Neural cell (in vitro differentiated cells): ENCODE data around the gene CEACAM21. TPM values are rescaled to one million over a fixed set of nuclear protein-coding genes. Genes with fewer than 3 reads are reported as not detected.

Experiments used
- H2AFZ ChIP-seq: fragments of 200-600, 300-800 bp; sonication (generic), shearing (Covaris generic); 2 replicates; pipeline ENCODE4 v1.6.0; 2014; ENCODE audit warnings: low read depth, mild to moderate bottlenecking, antibody characterized with exemption, low read length, moderate library complexity
- H3F3A ChIP-seq: fragments of 200-600 bp; shearing (Covaris generic); 2 replicates; pipeline ENCODE4 v1.6.1; 2016; ENCODE audit warnings: mild to moderate bottlenecking, moderate library complexity, mixed read lengths, antibody characterized with exemption, low read length; ENCODE audit not compliant: insufficient read depth, poor library complexity, severe bottlenecking
- H3K27ac ChIP-seq: fragments of 200-600, 300-800 bp; sonication (generic), shearing (Covaris generic); 2 replicates; pipeline ENCODE4 v1.5.1; 2014; ENCODE audit warnings: mild to moderate bottlenecking, low read length, moderate library complexity
- H3K27me3 ChIP-seq: fragments of 300-800, 200-600 bp; sonication (generic), shearing (Covaris generic); 2 replicates; pipeline ENCODE4 v1.6.0; 2014; ENCODE audit warnings: mild to moderate bottlenecking, low read depth, low read length, moderate library complexity; ENCODE audit not compliant: insufficient read depth
- H3K36me3 ChIP-seq: fragments of 300-800, 200-600 bp; sonication (generic), shearing (Covaris generic); 2 replicates; pipeline ENCODE4 v1.5.1; 2014; ENCODE audit warnings: mild to moderate bottlenecking, antibody characterized with exemption, low read length, moderate library complexity; ENCODE audit not compliant: insufficient read depth
- H3K4me2 ChIP-seq: fragments of 300-800, 200-600 bp; sonication (generic), shearing (Covaris generic); 2 replicates; pipeline ENCODE4 v1.6.0; 2014; ENCODE audit warnings: mild to moderate bottlenecking, low read length
- H3K4me3 ChIP-seq: fragments of 300-800, 200-600 bp; sonication (generic), shearing (Covaris generic); 2 replicates; pipeline ENCODE4 v1.5.1; 2014; ENCODE audit warnings: mild to moderate bottlenecking, low read length, moderate library complexity
- H3K79me2 ChIP-seq: fragments of 200-600 bp; shearing (Covaris generic); replicated peaks from 2 replicates; pipeline ENCODE4 v1.6.0; 2014; ENCODE audit warnings: mild to moderate bottlenecking, low read length, moderate library complexity; ENCODE audit not compliant: insufficient read depth
- H3K9ac ChIP-seq: fragments of 300-800, 200-600 bp; sonication (generic), shearing (Covaris generic); 2 replicates; pipeline ENCODE4 v1.6.1; 2016; ENCODE audit warnings: mild to moderate bottlenecking, low read length, mixed read lengths
- H3K9me2 ChIP-seq: fragments of 200-600 bp; shearing (Covaris generic); 2 replicates; pipeline ENCODE4 v1.6.1; 2016; ENCODE audit warnings: mild to moderate bottlenecking, low read length, mixed read lengths; ENCODE audit not compliant: insufficient read depth
- H3K9me3 ChIP-seq: fragments of 200-600, 300-800 bp; sonication (generic), shearing (Covaris generic); 2 replicates; pipeline ENCODE4 v1.6.1; 2016; ENCODE audit warnings: mild to moderate bottlenecking, mixed run types, low read length, moderate library complexity, mixed read lengths
- H4K20me1 ChIP-seq: fragments of 200-600 bp; shearing (Covaris generic); 2 replicates; pipeline ENCODE4 v1.6.1; 2016; ENCODE audit warnings: mild to moderate bottlenecking, mixed run types; ENCODE audit not compliant: insufficient read depth
- EP300 ChIP-seq: fragments of 450-650 bp; conservative IDR thresholded peaks from 2 replicates; pipeline ENCODE4 v1.6.1; 2014; ENCODE audit warnings: antibody characterized with exemption, mild to moderate bottlenecking, moderate library complexity; ENCODE audit not compliant: poor library complexity, severe bottlenecking
- EZH2 ChIP-seq: fragments of 200-600, 300-800 bp; shearing (Covaris generic), sonication (generic); IDR thresholded peaks from 2 replicates; pipeline ENCODE4 v1.6.1; 2014; ENCODE audit warnings: antibody characterized with exemption, low read length, borderline replicate concordance, mild to moderate bottlenecking; ENCODE audit not compliant: insufficient read depth, poor library complexity, severe bottlenecking
- MXI1 ChIP-seq: fragments of 450-650 bp; conservative IDR thresholded peaks from 2 replicates; pipeline ENCODE4 v1.6.1; 2014; ENCODE audit warnings: antibody characterized with exemption, mild to moderate bottlenecking; ENCODE audit not compliant: poor library complexity, severe bottlenecking
- POLR2AphosphoS5 ChIP-seq: IDR thresholded peaks from 2 replicates; pipeline ENCODE4 v1.6.1; 2012
- RAD21 ChIP-seq: fragments of 450-650 bp; conservative IDR thresholded peaks from 2 replicates; pipeline ENCODE4 v1.6.1; 2014; ENCODE audit warnings: antibody characterized with exemption, mild to moderate bottlenecking, moderate library complexity
- SMC3 ChIP-seq: fragments of 450-650 bp; conservative IDR thresholded peaks from 2 replicates; pipeline ENCODE4 v1.6.1; 2014; ENCODE audit warnings: antibody characterized with exemption, mild to moderate bottlenecking, moderate library complexity; ENCODE audit not compliant: poor library complexity
- TAF1 ChIP-seq: IDR thresholded peaks from 2 replicates; pipeline ENCODE4 v1.6.1; 2012; ENCODE audit warnings: low read depth
- polyA plus RNA-seq: library from polyadenylated mRNA; depleted of rRNA; stranded (reverse); fragments of >200 nt; gene quantifications from 2 replicates; pipeline ENCODE4 v1.2.3, GENCODE V29; 2014
- TF ChIP-seq, protein P1 (sequence below): IDR thresholded peaks from 2 replicates; pipeline ENCODE4 v1.6.1; 2012; ENCODE audit warnings: borderline replicate concordance
- TF ChIP-seq, protein P2 (sequence below): fragments of 450-650 bp; IDR thresholded peaks from 2 replicates; pipeline ENCODE4 v1.5.1; 2014; ENCODE audit warnings: antibody characterized with exemption, mild to moderate bottlenecking, moderate library complexity; ENCODE audit not compliant: poor library complexity, severe bottlenecking

CEACAM21 gene
- polyA plus RNA-seq, 1 donor from 2014 or later: 2.9 TPM

DNA sequence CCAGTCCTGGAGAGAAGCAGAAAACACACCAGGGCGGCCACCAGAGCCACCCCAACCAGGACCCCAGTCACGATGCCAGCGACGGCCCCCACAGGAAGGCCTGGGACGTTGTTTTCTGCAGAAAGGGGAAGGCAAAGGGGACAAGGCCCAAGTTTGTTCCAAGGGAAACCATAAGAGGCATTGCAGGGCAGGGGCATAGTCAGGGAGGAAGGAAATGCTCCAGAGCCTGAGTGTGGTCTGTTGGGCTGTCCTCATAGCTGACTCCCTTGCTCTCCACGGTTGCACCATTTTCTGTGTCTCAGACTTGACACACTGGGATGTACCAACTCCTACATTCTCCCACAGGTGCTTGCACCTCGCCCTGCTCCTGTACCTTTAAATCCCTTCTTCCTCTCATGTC lies 45.7 kb downstream of the CEACAM21 start:
- H3K4me3 ChIP-seq: no peak overlapping the region
- no peak overlapping the region for H2AFZ ChIP-seq
- no peak overlapping the region for H3K9ac ChIP-seq
- no peaks in the 10 kb centered on the region for H3K27me3 ChIP-seq
- H3K27ac ChIP-seq: no peak overlapping the region
- TF ChIP-seq EZH2 (no peak), MXI1 (no peak), POLR2AphosphoS5 (no peak), RAD21 (no peak), SMC3 (no peak)
- TF ChIP-seq, protein P1, sequence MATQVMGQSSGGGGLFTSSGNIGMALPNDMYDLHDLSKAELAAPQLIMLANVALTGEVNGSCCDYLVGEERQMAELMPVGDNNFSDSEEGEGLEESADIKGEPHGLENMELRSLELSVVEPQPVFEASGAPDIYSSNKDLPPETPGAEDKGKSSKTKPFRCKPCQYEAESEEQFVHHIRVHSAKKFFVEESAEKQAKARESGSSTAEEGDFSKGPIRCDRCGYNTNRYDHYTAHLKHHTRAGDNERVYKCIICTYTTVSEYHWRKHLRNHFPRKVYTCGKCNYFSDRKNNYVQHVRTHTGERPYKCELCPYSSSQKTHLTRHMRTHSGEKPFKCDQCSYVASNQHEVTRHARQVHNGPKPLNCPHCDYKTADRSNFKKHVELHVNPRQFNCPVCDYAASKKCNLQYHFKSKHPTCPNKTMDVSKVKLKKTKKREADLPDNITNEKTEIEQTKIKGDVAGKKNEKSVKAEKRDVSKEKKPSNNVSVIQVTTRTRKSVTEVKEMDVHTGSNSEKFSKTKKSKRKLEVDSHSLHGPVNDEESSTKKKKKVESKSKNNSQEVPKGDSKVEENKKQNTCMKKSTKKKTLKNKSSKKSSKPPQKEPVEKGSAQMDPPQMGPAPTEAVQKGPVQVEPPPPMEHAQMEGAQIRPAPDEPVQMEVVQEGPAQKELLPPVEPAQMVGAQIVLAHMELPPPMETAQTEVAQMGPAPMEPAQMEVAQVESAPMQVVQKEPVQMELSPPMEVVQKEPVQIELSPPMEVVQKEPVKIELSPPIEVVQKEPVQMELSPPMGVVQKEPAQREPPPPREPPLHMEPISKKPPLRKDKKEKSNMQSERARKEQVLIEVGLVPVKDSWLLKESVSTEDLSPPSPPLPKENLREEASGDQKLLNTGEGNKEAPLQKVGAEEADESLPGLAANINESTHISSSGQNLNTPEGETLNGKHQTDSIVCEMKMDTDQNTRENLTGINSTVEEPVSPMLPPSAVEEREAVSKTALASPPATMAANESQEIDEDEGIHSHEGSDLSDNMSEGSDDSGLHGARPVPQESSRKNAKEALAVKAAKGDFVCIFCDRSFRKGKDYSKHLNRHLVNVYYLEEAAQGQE: no peak
- H3K4me2 ChIP-seq: no peak overlapping the region
- no peaks in the 10 kb centered on the region for H3K36me3 ChIP-seq
- no peaks in the 10 kb centered on the region for H4K20me1 ChIP-seq
- no peaks in the 10 kb centered on the region for H3K9me3 ChIP-seq
- H3K9me2 ChIP-seq: no peaks in the 10 kb centered on the region
- no peaks in the 10 kb centered on the region for H3F3A ChIP-seq
- no peaks in the 10 kb centered on the region for H3K79me2 ChIP-seq

DNA sequence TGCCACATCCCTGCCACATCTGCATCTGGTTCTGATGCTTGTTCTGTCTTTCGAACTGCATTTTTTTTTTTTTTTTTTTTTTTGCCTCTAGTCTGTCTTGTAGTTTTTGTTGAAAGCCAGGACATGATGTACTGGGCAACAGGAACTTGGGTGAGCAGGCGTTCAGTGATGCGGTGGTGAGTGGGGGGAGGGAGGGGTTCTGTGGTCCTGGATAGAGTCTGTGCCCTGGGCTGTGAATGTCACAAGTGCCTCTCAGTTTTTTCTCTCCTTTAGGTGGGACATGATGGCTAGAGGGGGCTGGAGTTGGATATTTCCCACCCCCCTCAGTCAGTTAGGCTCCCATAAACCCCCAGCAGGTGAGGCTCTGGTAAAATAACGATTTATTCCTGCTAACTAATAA lies 47.4 kb downstream of the CEACAM21 start:
- Histone ChIP-seq H3K9ac (no peak overlapping the region), H3K4me3 (no peak overlapping the region), H3K27ac (no peak overlapping the region), H3K4me2 (no peak overlapping the region), H2AFZ (no peak overlapping the region), H3K79me2 (no peaks in the 10 kb centered on the region), H3K9me2 (no peaks in the 10 kb centered on the region), H3K36me3 (no peaks in the 10 kb centered on the region), H3K9me3 (no peaks in the 10 kb centered on the region), H4K20me1 (no peaks in the 10 kb centered on the region), H3K27me3 (no peaks in the 10 kb centered on the region), H3F3A (no peaks in the 10 kb centered on the region)
- TF ChIP-seq, protein P1: no peak
- TF ChIP-seq EP300: no peak
- TF ChIP-seq EZH2: no peak
- no peak for TF ChIP-seq TAF1
- TF ChIP-seq, protein P2, sequence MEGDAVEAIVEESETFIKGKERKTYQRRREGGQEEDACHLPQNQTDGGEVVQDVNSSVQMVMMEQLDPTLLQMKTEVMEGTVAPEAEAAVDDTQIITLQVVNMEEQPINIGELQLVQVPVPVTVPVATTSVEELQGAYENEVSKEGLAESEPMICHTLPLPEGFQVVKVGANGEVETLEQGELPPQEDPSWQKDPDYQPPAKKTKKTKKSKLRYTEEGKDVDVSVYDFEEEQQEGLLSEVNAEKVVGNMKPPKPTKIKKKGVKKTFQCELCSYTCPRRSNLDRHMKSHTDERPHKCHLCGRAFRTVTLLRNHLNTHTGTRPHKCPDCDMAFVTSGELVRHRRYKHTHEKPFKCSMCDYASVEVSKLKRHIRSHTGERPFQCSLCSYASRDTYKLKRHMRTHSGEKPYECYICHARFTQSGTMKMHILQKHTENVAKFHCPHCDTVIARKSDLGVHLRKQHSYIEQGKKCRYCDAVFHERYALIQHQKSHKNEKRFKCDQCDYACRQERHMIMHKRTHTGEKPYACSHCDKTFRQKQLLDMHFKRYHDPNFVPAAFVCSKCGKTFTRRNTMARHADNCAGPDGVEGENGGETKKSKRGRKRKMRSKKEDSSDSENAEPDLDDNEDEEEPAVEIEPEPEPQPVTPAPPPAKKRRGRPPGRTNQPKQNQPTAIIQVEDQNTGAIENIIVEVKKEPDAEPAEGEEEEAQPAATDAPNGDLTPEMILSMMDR: no peak
- TF ChIP-seq MXI1: no peak
- no peak for TF ChIP-seq RAD21
- no peak for TF ChIP-seq SMC3
- no peak for TF ChIP-seq POLR2AphosphoS5
